SHP77 (cell line): ENCODE results near the gene OSBPL5.
A peak's percentile ranks its signal among the peaks of the same experiment; 100 is the strongest.

Experiments
- DNase-seq, 2 experiments: peaks; one replicate each; lab custom pipeline; 2025; lab: John Stamatoyannopoulos, UW

Gene OSBPL5

GRCh38 chr11:3197044-3197695 is 32.1 kb upstream of the OSBPL5 start:
- DNase-seq: no peak

DNA sequence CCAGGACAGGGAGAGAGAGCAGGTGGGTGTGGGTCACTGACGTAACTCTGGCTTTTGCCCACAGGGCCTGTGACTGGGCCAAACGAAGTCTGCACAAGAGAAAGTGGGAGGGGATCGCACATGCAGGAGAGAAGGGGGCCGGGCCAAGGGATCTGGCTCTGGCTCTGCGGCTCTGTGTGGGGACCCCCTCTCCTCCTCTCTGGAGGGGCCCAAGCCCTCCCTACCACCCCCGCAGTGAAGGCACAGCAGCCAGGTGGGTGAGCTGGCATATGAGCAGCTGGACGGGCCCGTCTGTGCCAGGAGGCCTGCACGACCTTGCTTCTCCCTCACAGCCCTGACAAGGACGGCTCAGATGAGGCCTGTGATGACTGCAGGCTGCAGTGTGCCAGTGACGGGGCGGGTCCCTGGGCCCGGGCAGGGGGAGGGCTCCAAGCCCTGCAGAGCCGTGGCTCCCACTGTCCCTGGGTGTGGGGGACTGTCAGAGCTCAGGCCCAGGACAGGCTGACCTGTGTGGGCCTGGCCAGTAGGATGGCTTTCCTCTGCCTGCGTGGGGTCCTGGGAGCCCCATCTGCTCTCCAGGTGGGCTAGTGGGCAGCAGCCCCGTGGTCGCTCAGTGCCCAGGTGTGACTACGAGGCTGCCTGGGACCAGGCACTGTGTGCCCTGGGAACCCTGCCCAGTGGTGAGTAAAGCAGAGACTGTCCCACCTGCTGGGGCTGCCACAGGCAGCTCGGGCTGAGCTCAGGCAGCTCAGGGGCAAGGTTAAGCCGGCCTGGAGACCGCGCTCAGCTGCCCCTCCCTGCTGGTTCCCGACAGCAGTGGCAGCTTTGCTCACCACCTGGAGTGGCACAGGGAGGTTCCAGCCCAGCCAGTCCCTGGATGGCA is 31.3 kb upstream of the OSBPL5 start:
- DNase-seq: no peak

DNA sequence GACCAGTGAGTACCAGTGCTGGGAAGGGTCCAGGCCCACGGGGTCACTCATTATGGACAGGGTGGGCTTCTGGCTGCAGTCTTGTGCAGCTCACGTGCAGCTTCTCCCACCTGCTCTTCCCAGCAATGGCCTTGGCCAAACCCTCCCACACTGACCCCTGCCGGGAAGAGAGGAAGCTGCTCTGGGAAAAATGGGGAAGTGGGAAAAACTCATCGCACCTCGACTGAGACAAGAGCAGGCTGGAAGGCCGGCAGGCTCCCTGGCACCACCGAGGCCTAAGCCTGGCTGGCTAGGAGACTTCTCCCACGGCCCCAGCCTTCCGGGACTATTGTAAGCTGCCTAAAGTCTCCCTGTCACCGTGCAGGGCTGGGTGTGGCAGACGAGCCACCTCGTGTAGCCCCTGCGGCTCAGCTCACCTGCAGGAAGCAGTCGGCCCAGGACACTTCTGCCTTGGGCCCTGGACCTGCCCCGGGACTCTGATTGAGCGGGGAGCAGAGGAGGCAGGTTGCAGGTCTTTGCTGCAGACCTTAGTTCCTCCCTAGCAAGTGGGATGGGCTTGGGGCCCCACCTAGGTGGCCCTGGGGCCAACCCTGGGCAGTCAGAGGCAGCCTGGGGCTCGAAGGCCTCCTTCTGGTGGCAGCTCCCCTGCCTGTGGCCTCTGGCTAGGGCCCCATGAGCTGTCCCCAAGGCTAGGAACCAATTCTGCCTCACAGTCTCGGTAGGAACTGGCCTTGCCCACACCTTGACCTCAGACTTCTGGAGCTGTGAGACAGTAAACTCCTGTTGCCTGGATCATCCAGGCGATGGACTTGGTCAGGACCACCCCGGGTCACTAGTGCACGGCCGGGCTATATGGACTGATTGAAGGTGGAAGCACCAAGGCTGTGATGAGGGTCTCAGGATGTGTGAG is 30.4 kb upstream of the OSBPL5 start:
- peak in 1 of 2 experiments; percentile 15 for DNase-seq

GRCh38 chr11:3194016-3194816 is 29.1 kb upstream of the OSBPL5 start:
- no peak for DNase-seq

GRCh38 chr11:3193373-3194015 is 28.4 kb upstream of the OSBPL5 start:
- no peak for DNase-seq

GRCh38 chr11:3192511-3193372 is 27.6 kb upstream of the OSBPL5 start:
- no peak for DNase-seq

DNA sequence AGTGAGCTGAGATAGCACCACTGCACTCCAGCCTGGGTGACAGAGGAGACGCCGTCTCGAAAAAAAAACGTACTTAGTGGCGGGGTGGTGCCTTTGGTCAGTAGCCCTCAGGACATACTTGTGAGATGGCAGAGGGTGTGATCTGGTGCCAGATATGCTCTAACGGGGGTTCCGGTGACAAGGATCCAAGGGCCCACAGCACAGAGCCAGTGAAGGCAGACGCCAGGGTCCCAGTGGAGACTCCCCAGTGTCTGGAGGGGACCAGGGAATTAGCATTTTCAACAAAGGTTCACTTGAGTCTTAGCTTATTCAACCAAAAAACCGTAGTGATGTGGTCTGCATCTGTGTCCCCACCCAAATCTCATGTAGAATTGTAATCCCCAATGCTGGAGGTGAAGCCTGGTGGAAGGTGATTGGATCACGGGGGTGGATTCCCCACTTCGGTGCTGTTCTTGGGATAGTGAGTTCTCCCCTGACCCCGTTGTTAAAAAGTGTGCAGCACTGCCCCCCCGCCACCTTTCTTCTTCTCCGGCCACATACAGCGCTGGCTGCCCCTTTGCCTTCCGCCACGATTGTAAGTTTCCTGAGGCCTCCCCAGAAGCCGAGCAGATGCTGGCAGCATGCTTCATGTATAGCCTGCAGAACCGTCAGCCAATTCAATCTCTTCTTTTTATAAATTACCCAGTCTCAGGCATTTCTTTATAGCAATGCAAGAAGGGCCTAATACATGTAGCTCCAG is 26.6 kb upstream of the OSBPL5 start:
- DNase-seq: no peak

DNA sequence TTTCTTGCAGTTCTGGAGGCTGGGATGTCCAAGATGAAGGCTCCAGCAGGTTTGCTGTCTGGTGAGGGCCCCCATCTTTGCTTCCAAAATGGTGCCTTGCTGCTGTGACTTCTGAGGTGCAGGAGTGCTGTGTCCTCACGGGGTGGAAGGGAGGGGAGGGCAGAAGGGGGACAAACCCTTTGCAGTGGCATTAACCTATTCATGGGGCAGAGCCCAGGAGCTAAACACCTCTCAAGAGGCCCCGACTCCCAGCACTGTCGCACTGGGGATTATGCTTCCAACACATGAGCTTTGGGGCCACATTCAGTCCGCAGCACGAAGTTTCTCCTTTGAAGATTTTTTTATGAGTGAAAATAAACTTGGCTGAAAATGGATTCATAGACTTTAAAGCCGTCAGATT is 25.5 kb upstream of the OSBPL5 start:
- DNase-seq: no peak

DNA sequence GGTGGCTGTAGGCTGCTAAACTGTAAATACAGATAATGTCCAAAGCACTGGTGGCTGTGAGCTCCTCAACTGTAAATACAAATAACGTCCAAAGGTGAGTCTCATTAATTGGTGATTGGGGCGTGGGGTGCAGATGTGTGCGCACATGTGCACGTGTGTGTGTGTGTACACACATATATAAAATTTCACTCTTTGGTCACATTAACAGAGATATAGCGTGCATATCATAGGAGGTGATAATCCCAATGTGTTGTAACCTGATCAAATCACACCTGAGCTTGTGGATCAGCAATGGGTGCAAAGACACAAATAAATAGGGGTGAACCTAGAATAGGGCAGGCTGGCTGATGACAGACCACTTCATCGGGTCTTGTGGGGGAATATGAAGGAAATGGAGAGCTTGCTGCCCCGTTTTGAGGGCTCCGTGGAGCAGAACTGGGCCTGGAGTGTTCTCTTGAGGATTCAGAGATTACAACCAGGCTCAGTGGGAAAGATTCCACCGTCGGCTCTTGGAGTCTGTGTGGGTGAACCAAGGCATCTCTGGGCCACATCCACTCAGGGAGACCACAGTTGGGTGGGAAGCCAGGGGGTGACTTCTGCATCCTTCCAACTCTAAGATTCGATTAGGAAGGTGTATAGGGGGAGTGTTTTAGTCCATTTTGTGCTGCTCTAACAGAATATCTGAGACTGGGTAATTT is 24.9 kb upstream of the OSBPL5 start:
- DNase-seq: no peak

DNA sequence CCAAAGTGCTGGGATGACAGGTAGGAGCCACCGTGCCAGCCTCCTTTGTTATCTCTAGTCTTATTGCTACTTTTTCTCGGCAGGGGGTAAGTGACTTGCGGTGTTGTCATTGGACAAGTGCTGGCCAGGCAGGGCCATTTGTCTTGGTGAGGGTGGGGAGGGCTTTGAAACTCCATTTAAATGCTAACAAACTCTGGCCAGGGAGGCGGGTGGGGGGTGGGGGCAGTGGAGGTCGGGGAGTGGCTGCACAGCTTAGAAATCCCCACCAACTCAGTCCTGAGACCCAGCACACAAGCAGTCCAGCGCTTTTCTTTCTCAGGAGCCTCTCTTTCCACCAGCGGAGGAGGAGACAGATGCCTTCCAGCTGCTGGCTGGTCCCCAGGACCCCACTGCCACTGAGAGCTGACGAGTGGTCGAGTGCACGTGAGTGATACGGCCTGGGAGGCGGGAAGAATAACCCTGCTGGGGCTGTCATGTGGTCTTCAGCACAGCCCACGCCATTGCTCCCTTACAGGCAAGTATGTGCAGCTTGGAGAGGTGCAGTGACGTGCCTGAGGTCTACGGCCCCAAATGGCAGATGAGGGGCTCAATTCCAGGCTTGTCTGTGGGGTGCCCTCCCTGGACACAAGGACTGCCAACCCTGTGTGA is 24.2 kb upstream of the OSBPL5 start:
- no peak for DNase-seq

DNA sequence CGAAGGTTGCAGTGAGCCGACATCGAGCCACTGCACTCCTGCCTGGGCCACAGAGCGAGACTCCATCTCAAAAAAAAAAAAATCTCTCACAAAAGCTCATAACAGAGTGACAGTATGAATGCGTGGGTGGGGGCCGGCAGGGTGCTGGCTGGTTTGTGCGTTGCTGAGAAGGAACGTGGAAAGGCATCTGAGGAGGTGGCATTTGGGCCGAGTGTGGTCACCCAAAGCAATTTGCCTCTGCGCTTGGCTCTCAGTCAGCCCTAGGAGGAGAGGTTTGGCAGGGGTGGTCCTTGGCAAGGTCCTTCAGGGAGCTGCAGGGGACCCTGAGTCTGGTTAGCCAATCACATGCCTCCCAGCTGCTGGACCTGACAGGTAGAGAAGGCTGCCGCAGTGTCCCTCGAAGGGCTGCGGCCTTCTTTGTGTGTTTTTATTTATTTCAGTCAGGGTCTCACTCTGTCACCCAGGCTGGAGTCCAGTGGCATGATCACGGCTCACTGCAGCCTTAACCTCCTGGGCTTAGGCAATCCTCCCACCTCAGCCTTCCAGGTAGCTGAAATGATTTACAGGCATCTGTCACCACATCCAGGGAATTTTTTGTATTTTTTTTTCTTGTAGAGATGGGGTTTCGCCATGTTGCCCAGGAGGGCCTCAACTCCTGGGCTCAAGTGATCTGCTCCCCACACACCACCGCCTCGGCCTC is 23.5 kb upstream of the OSBPL5 start:
- DNase-seq: no peak

DNA sequence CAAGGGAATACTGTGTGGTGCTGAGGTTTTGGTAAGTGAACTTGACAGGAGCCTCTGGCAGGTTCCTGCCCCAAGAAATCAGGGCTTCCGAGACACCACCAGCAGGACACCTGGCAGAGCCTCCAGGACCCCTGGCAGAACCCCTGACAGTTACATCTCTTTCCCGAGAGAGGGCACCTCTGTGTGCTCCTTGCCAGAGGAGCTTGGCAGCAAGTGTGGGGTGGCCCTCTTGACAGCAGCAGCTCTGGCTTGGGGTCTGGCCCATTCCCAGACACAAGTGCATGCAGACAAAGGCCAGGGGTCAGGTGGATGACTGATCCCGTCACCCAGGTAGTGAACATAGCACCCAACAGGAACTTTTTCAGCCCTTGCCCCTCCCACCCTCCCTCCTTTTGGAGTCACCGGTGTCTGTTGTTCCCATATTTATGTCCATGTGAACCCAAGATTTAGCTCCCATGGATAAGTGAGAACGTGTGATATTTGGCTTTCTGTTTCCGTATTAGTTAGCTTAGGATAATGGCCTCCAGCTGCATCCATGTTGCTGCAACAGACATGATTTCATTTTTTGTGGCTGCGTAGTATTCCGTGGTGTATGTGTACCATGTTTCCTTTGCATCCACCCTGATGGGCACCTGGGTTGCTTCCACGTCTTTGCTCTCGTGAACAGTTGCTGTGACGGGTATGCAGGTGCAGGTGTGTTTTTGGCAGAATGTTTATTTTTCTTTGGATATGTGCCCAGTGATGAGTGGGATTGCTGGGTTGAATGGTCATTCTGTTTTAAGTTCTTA is 21.2 kb upstream of the OSBPL5 start:
- DNase-seq: no peak

- no peak for DNase-seq
These were observed 19.7 kb upstream of the OSBPL5 start for GRCh38 chr11:3184732-3185347.

DNA sequence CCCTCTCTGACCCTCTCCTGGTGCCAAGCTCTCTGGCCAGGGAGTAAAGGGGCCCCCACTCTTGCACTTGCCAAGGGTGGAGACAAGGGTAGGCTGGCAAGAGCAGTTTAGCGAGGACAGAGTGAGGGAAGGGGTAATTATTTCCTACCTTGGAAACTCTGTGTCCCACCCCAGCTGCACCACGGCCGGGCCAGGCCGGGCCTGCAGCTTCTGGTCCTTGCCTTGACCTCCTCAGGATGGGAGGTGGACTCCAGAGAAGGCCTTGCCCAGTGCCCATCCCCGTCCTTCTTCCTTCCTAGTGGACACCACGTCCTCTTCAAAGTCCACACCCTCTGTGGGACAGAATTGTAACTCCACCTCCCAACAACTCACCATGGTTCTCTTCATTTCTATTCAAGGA is 18.4 kb upstream of the OSBPL5 start:
- no peak for DNase-seq

- no peak for DNase-seq
These were observed 17.3 kb upstream of the OSBPL5 start for GRCh38 chr11:3182462-3182852.

- DNase-seq: no peak
These were observed 16.8 kb upstream of the OSBPL5 start for GRCh38 chr11:3181725-3182461.
